ENCODE data around the gene ASTN1. TPM values are rescaled to one million over a fixed set of nuclear protein-coding genes. Genes with fewer than 3 reads are reported as not detected.

The ASTN1 gene
- total and polyA plus RNA-seq, 9 of the 15 experiments (the other 6 are each of a cell fraction or from before 2014, with no cell fraction given) = 0.05 to 0.22 (median 0.18) TPM

GRCh38 chr1:176976225-176976624, 188.3 kb downstream of the ASTN1 start:
- H4K20me1 ChIP-seq (replicated peaks; ENCODE audit: control insufficient read depth, insufficient read depth, low read length) = no peaks in the 10 kb centered on the region
- intact Hi-C loops (cut with micrococcal nuclease) (no loop called here), in situ Hi-C loops (cut with MboI) (no loop called here)
- no peak overlapping the region for H3K27ac ChIP-seq (ENCODE audit: extremely low read depth, low read depth, low read length)
- no peak overlapping the region for H2AFZ ChIP-seq (ENCODE audit: low read depth, low read length)
- H3K9me3 ChIP-seq (replicated peaks; ENCODE audit: control insufficient read depth, insufficient read depth, low read depth, low read length) = no peaks in the 10 kb centered on the region
- WGBS (ENCODE audit: insufficient coverage, low coverage, missing lambda C conversion rate) = 2% methylated on average over 4 of the region's 4 CpGs
- no TSS peak for BruUV-seq (replicated peaks)
- H3K36me3 ChIP-seq (ENCODE audit: control insufficient read depth, insufficient read depth, low read length) = no peaks in the 10 kb centered on the region
- no peaks in the 10 kb centered on the region for H3K9me1 ChIP-seq (ENCODE audit: control insufficient read depth, insufficient read depth, low read length)
- no peak overlapping the region for H3K4me3 ChIP-seq
- H3K79me2 ChIP-seq (ENCODE audit: control insufficient read depth, insufficient read depth, low read length) = no peaks in the 10 kb centered on the region
- no peak overlapping the region for H3K4me2 ChIP-seq (ENCODE audit: insufficient read depth, low read length)
- ATAC-seq (no peak), DNase-seq (ENCODE audit: extremely low read depth in 1 of 4, low spot score in 3 of 4) (no peak), FAIRE-seq (no peak)
- ChIA-PET CTCF (ENCODE audit: low intra/inter-chr PET ratio) (no interaction called here), POLR2A (interaction anchor here (0.7 kb wide), 1 partner anchor 1954 kb away, joined by 3 read pairs; no protein-coding TSS in a partner anchor)
- H3K4me1 ChIP-seq (replicated peaks in 1 of 2; ENCODE audit: control insufficient read depth in 2 of 2, insufficient read depth in 2 of 2, low read length in 2 of 2) = no peaks in the 10 kb centered on the region
- no peak overlapping the region for H3K9ac ChIP-seq (ENCODE audit: insufficient read depth in 1 of 2, low read depth in 2 of 2, low read length in 2 of 2)
- no peaks in the 10 kb centered on the region for H3K27me3 ChIP-seq (ENCODE audit: control insufficient read depth in 2 of 2, insufficient read depth in 2 of 2, low read length in 2 of 2)
- no peak for TF ChIP-seq ZNF57 (CRISPR knock-in tag; IDR thresholded peaks at IDR 0.05)
- TF ChIP-seq TGIF2 (CRISPR knock-in tag; IDR thresholded peaks at IDR 0.05) = no peak
- TF ChIP-seq ZBTB40 (IDR thresholded peaks at IDR 0.05) = no peak
- no peak for TF ChIP-seq ZBTB40 (CRISPR knock-in tag; IDR thresholded peaks at IDR 0.05)
- TF ChIP-seq ASH1L (IDR thresholded peaks at IDR 0.05; ENCODE audit: borderline replicate concordance, low read depth, partially characterized antibody) = no peak
- TF ChIP-seq RBM14 (IDR thresholded peaks at IDR 0.05; ENCODE audit: borderline replicate concordance, insufficient read depth, low read depth, low read length) = no peak
- no peak for TF ChIP-seq ZSCAN32 (CRISPR knock-in tag; IDR thresholded peaks at IDR 0.05)
- TF ChIP-seq ZNF347 (CRISPR knock-in tag; IDR thresholded peaks at IDR 0.05; ENCODE audit: low read depth) = no peak
- no peak for TF ChIP-seq CXXC5 (CRISPR knock-in tag; IDR thresholded peaks at IDR 0.05)
- TF ChIP-seq ZNF695 (CRISPR knock-in tag; IDR thresholded peaks at IDR 0.05) = no peak
- no peak for TF ChIP-seq ZNF263 (CRISPR knock-in tag; IDR thresholded peaks at IDR 0.05; ENCODE audit: borderline replicate concordance)

Measured in K562 (cell line).